Tibial nerve (tissue), 3 donors: ENCODE measurements around the gene KDM1B.
"Not testable (repeated sequence)": the region's sequence is repeated elsewhere in the genome, so short reads cannot be mapped to it uniquely, and the experiment has no call there.

Source experiments
- CTCF ChIP-seq, 5 experiments: fragments of 200-600 bp in 3 of 5; fragments of 450-650 bp in 2 of 5; sonication (generic) in 3 of 5; IDR thresholded peaks; one replicate each; pipeline ENCODE4 v1.5.1; 2016 to 2019; ENCODE audit warnings: antibody characterized with exemption in 5 of 5, mild to moderate bottlenecking in 3 of 5, moderate library complexity in 2 of 5
- POLR2A ChIP-seq, 2 donors: fragments of 450-650 bp; IDR thresholded peaks; one replicate each; pipeline ENCODE4 v1.6.1; 2017; ENCODE audit warnings: antibody characterized with exemption in 2 of 2, mild to moderate bottlenecking in 2 of 2, moderate library complexity in 2 of 2

GRCh38 chr6:18151391-18151790 is 3.8 kb upstream of the KDM1B start:
- not testable (repeated sequence) for TF ChIP-seq CTCF, POLR2A (IDR thresholded peaks at IDR 0.05)
